IMR-90 (cell line): ENCODE measurements around the gene SOWAHC. TPM values are rescaled to one million over a fixed set of nuclear protein-coding genes. Genes with fewer than 3 reads are reported as not detected.

Experiments used
- ATAC-seq: fragments of 200-7000 bp; cut with Tn5 transposase; 2 replicates; pipeline ENCODE4 v1.9.1; 2020; ENCODE audit warnings: low read depth, mild to moderate bottlenecking, moderate library complexity
- BruUV-seq: library from RNA; stranded (reverse); fragments of 400-500 nt; replicated peaks from 2 replicates; lab custom pipeline; 2021; lab: Mats Ljungman, UMichigan
- CTCF ChIA-PET: fragments of 300-600 bp; formaldehyde crosslinking; extraction: SDS; loops from one replicate; lab custom pipeline; 2021; ENCODE audit warnings: antibody characterized with exemption; lab: Yijun Ruan, JAX
- POLR2A ChIA-PET: fragments of 300-600 bp; sonication (Branson Sonifier 250); formaldehyde crosslinking; loops from one replicate; lab custom pipeline; 2022; ENCODE audit warnings: antibody characterized with exemption; ENCODE audit not compliant: unreplicated experiment; lab: Charles Lee
- DNase-seq: peaks from one replicate; pipeline ENCODE4 v3.0.0; 2013
- H2AFZ ChIP-seq: replicated peaks from 2 replicates; pipeline ENCODE3; 2013; ENCODE audit warnings: low read length, mild to moderate bottlenecking; ENCODE audit not compliant: poor library complexity
- H2AK5ac ChIP-seq: 2 replicates; pipeline ENCODE4 v1.6.1; 2013; ENCODE audit warnings: low read depth, low read length, inconsistent platforms
- H2AK9ac ChIP-seq: replicated peaks from 2 replicates; pipeline ENCODE3; 2013; ENCODE audit warnings: mild to moderate bottlenecking, low read depth, low read length, moderate library complexity; ENCODE audit not compliant: poor library complexity
- H2BK120ac ChIP-seq: 2 replicates; pipeline ENCODE4 v1.6.1; 2013; ENCODE audit warnings: low read depth, low read length, inconsistent platforms
- H2BK15ac ChIP-seq: 3 replicates; pipeline ENCODE4 v1.6.1; 2013; ENCODE audit warnings: low read depth, low read length, inconsistent platforms
- H2BK20ac ChIP-seq: 2 replicates; pipeline ENCODE4 v1.6.1; 2013; ENCODE audit warnings: low read depth, mild to moderate bottlenecking, inconsistent platforms, low read length, moderate library complexity
- H2BK5ac ChIP-seq: 2 replicates; pipeline ENCODE4 v1.6.1; 2013; ENCODE audit warnings: mild to moderate bottlenecking, low read depth, low read length, inconsistent platforms; ENCODE audit not compliant: poor library complexity, severe bottlenecking
- H3K14ac ChIP-seq: replicated peaks from 2 replicates; pipeline ENCODE4 v1.6.1; 2013; ENCODE audit warnings: low read depth, low read length, inconsistent platforms
- H3K18ac ChIP-seq: 2 replicates; pipeline ENCODE4 v1.6.1; 2013; ENCODE audit warnings: low read depth, low read length, control low read depth
- H3K23ac ChIP-seq: 2 replicates; pipeline ENCODE4 v1.6.1; 2013; ENCODE audit warnings: low read depth, low read length, inconsistent platforms
- H3K27ac ChIP-seq: 2 replicates; pipeline ENCODE4 v1.5.1; 2013; ENCODE audit warnings: mild to moderate bottlenecking, control low read depth, low read length; ENCODE audit not compliant: insufficient read depth
- H3K27me3 ChIP-seq: 2 replicates; pipeline ENCODE4 v1.6.1; 2013; ENCODE audit warnings: low read length; ENCODE audit not compliant: control insufficient read depth, insufficient read depth
- H3K36me3 ChIP-seq: 2 replicates; pipeline ENCODE4 v1.6.1; 2013; ENCODE audit warnings: low read length, mixed read lengths; ENCODE audit not compliant: control insufficient read depth, insufficient read depth
- H3K4ac ChIP-seq: 2 replicates; pipeline ENCODE4 v1.6.1; 2013; ENCODE audit warnings: low read depth, low read length, inconsistent platforms
- H3K4me1 ChIP-seq: 2 replicates; pipeline ENCODE4 v1.6.1; 2013; ENCODE audit warnings: low read length, mixed read lengths; ENCODE audit not compliant: control insufficient read depth, insufficient read depth
- H3K4me2 ChIP-seq: 2 replicates; pipeline ENCODE4 v1.6.1; 2013; ENCODE audit warnings: low read depth, mild to moderate bottlenecking, control low read depth, low read length, moderate library complexity
- H3K4me3 ChIP-seq: 2 replicates; pipeline ENCODE4 v1.5.1; 2013; ENCODE audit warnings: low read depth, mild to moderate bottlenecking, control low read depth, low read length, moderate library complexity; ENCODE audit not compliant: insufficient read depth
- H3K56ac ChIP-seq: 2 replicates; pipeline ENCODE4 v1.6.1; 2013; ENCODE audit warnings: low read length, inconsistent platforms; ENCODE audit not compliant: insufficient read depth; ENCODE audit errors: extremely low read depth
- H3K79me1 ChIP-seq, 2 experiments: 2 replicates each; pipeline ENCODE4 v1.6.1; 2013; ENCODE audit warnings: low read length in 2 of 2, inconsistent platforms in 1 of 2, low read depth in 1 of 2
- H3K9ac ChIP-seq: 2 replicates; pipeline ENCODE4 v1.6.1; 2013; ENCODE audit warnings: low read depth, low read length, control low read depth
- H3K9me1 ChIP-seq: 2 replicates; pipeline ENCODE4 v1.6.1; 2013; ENCODE audit warnings: low read length, inconsistent platforms; ENCODE audit not compliant: insufficient read depth
- H3K9me3 ChIP-seq: 2 replicates; pipeline ENCODE4 v1.6.1; 2013; ENCODE audit warnings: low read length; ENCODE audit not compliant: control insufficient read depth, insufficient read depth
- H4K20me1 ChIP-seq: 2 replicates; pipeline ENCODE4 v1.6.1; 2013; ENCODE audit warnings: low read length, inconsistent platforms; ENCODE audit not compliant: insufficient read depth
- H4K5ac ChIP-seq: 2 replicates; pipeline ENCODE4 v1.6.1; 2013; ENCODE audit warnings: mild to moderate bottlenecking, low read depth, low read length, control low read depth
- H4K8ac ChIP-seq, 2 experiments: 2 replicates each; pipeline ENCODE4 v1.6.1; 2013; ENCODE audit warnings: low read depth in 2 of 2, low read length in 2 of 2, control low read depth in 1 of 2, inconsistent platforms in 1 of 2
- H4K91ac ChIP-seq: 2 replicates; pipeline ENCODE4 v1.6.1; 2013; ENCODE audit warnings: low read depth, low read length, inconsistent platforms; ENCODE audit not compliant: insufficient read depth
- CEBPB ChIP-seq: IDR thresholded peaks from 2 replicates; pipeline ENCODE4 v1.6.1; 2012; ENCODE audit warnings: low read depth, low read length, improper control_type of control experiment
- CHD1 ChIP-seq: IDR thresholded peaks from 2 replicates; pipeline ENCODE4 v1.6.1; 2012; ENCODE audit warnings: low read depth, low read length, improper control_type of control experiment
- FOS ChIP-seq: fragments of 150-350 bp; IDR thresholded peaks from 2 replicates; pipeline ENCODE4 v1.6.1; 2016; ENCODE audit warnings: low read depth, low read length
- MAFK ChIP-seq: IDR thresholded peaks from 2 replicates; pipeline ENCODE4 v1.6.1; 2012; ENCODE audit warnings: low read depth, low read length, improper control_type of control experiment
- NFE2L2 ChIP-seq: fragments of 150-350 bp; IDR thresholded peaks from 2 replicates; pipeline ENCODE4 v1.6.1; 2016; ENCODE audit warnings: low read depth, mild to moderate bottlenecking, low read length
- RCOR1 ChIP-seq: IDR thresholded peaks from 2 replicates; pipeline ENCODE4 v1.6.1; 2012; ENCODE audit warnings: mild to moderate bottlenecking, low read length, improper control_type of control experiment; ENCODE audit not compliant: insufficient replicate concordance
- SMC3 ChIP-seq: fragments of 150-350 bp; IDR thresholded peaks from 2 replicates; pipeline ENCODE4 v1.6.1; 2016; ENCODE audit warnings: low read depth, mild to moderate bottlenecking, antibody characterized with exemption, low read length, moderate library complexity
- WGBS, 2 experiments: methylation state at CpG; one replicate each; pipeline versions ENCODE4 v1.1.5 to v1.1.7; 2013; ENCODE audit warnings: missing lambda C conversion rate in 2 of 2; ENCODE audit not compliant: insufficient read length in 1 of 2; ENCODE audit errors: extremely low coverage in 2 of 2; 5-methylcytosine and 5-hydroxymethylcytosine counted together
- dilution Hi-C: fragments of 300-500 bp; cut with HindIII; formaldehyde crosslinking; loops from one replicate; pipeline ENCODE4 v1.14.3; 2018; ENCODE audit warnings: low sequenced_read_pairs; ENCODE audit not compliant: unreplicated experiment
- in situ Hi-C: fragments of 300-500 bp; cut with MboI; formaldehyde crosslinking; loops from 3 replicates; pipeline ENCODE4 v1.14.3; 2019; ENCODE audit warnings: low sequenced_read_pairs, inconsistent platforms, mixed read lengths
- intact Hi-C: fragments of 100-400 bp; cut with micrococcal nuclease; formaldehyde crosslinking; loops from 2 replicates; pipeline ENCODE4 v1.10.0; 2022
- polyA plus RNA-seq, 3 experiments: library from polyadenylated mRNA; depleted of rRNA; stranded (reverse); fragments of >200 nt; gene quantifications; 2 replicates each; pipeline ENCODE4 v1.2.3, GENCODE V29; 2012; ENCODE audit warnings: low replicate concordance in 1 of 3
- total RNA-seq: library from RNA; depleted of rRNA; stranded (reverse); fragments of >200 nt; gene quantifications from 2 replicates; pipeline ENCODE4 v1.2.3, GENCODE V29; 2012
- TF ChIP-seq, protein P1 (sequence below): fragments of 150-350 bp; IDR thresholded peaks from 2 replicates; pipeline ENCODE4 v1.6.1; 2016; ENCODE audit warnings: low read depth, mild to moderate bottlenecking, low read length, moderate library complexity, borderline replicate concordance

The SOWAHC gene
- total and polyA plus RNA-seq, 2 of the 4 experiments (the other 2 are of a cell fraction) = 3.2 to 4.8 TPM

GRCh38 chr2:109645412-109646184 lies 31.4 kb downstream of the SOWAHC start:
- no peaks in the 10 kb centered on the region for H3K36me3 ChIP-seq
- no peaks in the 10 kb centered on the region for H3K9me3 ChIP-seq
- peaks cover 6% of the 10 kb centered on the region for H3K27me3 ChIP-seq
- no peak for ATAC-seq
- 0 out of 2 replicates have a peak, but pooled peaks cover 3% of the 10 kb centered on the region for H3K4me1 ChIP-seq
- no peak overlapping the region for H3K9ac ChIP-seq
- H3K4me2 ChIP-seq = no peak overlapping the region
- no peak overlapping the region for H3K23ac ChIP-seq
- intact Hi-C loops (no loop called here), dilution Hi-C loops (no loop called here), in situ Hi-C loops (no loop called here)
- H3K9me1 ChIP-seq = no peaks in the 10 kb centered on the region
- H4K5ac ChIP-seq = no peak overlapping the region
- POLR2A ChIA-PET = no interaction called here
- H2AK9ac ChIP-seq = no peak overlapping the region
- no peak overlapping the region for H2BK20ac ChIP-seq
- WGBS, 2 experiments = 84% methylated on average over 8 of the region's 14 CpGs; no CpG with 5 or more reads in 1 of the 2 experiments
- CTCF ChIA-PET = interaction anchor here (0.7 kb wide), 1 partner anchor 7 kb away, joined by 6 read pairs; no protein-coding TSS in a partner anchor
- no peak overlapping the region for H2AFZ ChIP-seq
- H3K27ac ChIP-seq = no peak overlapping the region
- H2AK5ac ChIP-seq = no peak overlapping the region
- no peak overlapping the region for H3K4ac ChIP-seq
- no peak overlapping the region for H2BK15ac ChIP-seq
- no peak for DNase-seq
- no peaks in the 10 kb centered on the region for H4K20me1 ChIP-seq
- H3K18ac ChIP-seq = no peak overlapping the region
- H3K14ac ChIP-seq = no peak overlapping the region
- no TSS peak for BruUV-seq
- H4K91ac ChIP-seq = no peak overlapping the region
- H3K4me3 ChIP-seq = no peak overlapping the region
- TF ChIP-seq MAFK (no peak), CHD1 (no peak), FOS (no peak), SMC3 (no peak), RCOR1 (no peak), CEBPB (no peak), NFE2L2 (no peak)
- TF ChIP-seq, protein P1, sequence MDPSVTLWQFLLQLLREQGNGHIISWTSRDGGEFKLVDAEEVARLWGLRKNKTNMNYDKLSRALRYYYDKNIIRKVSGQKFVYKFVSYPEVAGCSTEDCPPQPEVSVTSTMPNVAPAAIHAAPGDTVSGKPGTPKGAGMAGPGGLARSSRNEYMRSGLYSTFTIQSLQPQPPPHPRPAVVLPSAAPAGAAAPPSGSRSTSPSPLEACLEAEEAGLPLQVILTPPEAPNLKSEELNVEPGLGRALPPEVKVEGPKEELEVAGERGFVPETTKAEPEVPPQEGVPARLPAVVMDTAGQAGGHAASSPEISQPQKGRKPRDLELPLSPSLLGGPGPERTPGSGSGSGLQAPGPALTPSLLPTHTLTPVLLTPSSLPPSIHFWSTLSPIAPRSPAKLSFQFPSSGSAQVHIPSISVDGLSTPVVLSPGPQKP = no peak
- H2BK5ac ChIP-seq = no peak overlapping the region
- no peak overlapping the region for H3K56ac ChIP-seq
- H3K79me1 ChIP-seq = no peaks in the 10 kb centered on the region
- no peak overlapping the region for H4K8ac ChIP-seq
- no peak overlapping the region for H2BK120ac ChIP-seq
